ENCODE measurements around the gene MRPS6. TPM values are rescaled to one million over a fixed set of nuclear protein-coding genes. Genes with fewer than 3 reads are reported as not detected.

MRPS6 gene
- total RNA-seq, 3 donors from 2014 or later: 89.8 to 98.8 (median 98.6) TPM

DNA sequence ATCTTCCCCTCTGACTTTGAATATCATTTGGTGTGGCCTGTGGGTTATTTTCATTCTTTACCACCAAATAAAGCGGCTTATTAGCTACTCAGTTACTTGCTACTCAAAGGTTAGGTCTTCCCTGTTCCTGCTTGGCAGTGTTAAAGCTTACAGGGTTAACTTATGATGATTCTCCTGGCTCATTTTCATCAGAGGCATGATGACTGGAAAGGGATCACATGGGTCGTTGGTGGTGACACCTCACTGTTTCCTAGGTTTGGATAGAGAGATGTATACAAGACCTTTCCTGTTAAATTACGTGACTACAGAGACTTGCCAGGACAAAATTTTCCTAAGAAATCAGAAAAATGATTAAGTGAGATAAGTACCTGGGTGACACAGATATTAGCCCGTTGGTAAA is 27.4 kb downstream of the MRPS6 start:
- Mint-ChIP-seq H3K36me3 (ENCODE audit: insufficient read depth) (peaks cover 51% of the 10 kb centered on the region), H3K9me3 (no peaks in the 10 kb centered on the region), H3K4me1 (ENCODE audit: low read depth) (peaks cover 68% of the 10 kb centered on the region), H3K27me3 (ENCODE audit: low read depth) (no peaks in the 10 kb centered on the region), H3K4me3 (no peak overlapping the region)
- no peak for DNase-seq
- ATAC-seq: no peak

DNA sequence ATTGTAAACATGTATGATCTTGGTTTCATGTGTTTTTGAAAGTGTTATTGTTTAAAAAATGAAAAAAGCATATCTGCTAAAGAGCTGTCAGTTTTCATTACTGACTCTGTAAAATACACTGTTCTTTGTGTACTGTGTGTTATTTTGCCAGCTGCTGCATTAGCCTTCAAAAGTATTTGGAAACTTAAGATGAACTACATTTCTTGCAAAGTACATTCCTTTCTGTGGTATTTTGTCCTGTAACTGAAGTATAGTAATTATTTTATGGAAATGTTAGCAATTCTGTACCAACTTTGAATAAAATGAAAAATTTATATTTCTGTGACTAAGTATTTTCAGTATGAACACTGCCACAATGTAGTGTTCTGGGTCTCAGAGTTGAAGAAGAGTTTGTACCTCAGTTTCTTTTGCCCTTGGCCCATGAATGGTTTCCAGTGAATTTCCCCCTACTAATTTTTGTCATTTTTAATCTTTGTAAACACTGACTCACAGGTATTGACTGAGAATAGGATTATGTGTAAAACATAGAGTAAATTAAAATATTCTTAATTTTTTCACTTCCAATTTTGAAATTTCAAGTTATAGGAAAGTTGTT is 32.7 kb downstream of the MRPS6 start:
- Mint-ChIP-seq H3K9me3 (no peaks in the 10 kb centered on the region), H3K4me3 (no peak overlapping the region), H3K36me3 (ENCODE audit: insufficient read depth) (peaks cover 40% of the 10 kb centered on the region), H3K4me1 (ENCODE audit: low read depth) (peaks cover 64% of the 10 kb centered on the region), H3K27me3 (ENCODE audit: low read depth) (no peaks in the 10 kb centered on the region)
- DNase-seq: no peak
- peak; percentile 81 to 85 for ATAC-seq

DNA sequence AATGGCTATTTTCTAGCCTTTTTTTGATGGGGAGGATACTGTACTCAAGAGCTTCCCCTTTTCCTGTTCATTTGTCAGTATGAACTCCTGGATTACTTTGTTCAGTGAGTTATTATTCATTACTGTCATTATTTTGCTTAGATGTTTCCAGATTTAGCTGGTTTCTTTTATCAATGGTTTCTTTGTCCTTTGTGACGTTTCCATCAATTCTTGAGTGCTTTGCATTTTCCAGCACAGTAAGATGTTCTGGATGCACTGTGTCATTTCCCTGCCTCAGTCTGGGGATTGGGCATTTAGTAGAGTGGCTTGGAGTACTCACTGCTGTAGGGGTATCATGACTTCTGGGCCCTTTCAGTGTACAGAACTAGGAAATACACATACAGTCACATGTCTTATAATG is 34.2 kb downstream of the MRPS6 start:
- H3K4me1 Mint-ChIP-seq (ENCODE audit: low read depth): peaks cover 66% of the 10 kb centered on the region
- no peak overlapping the region for H3K4me3 Mint-ChIP-seq
- no peaks in the 10 kb centered on the region for H3K27me3 Mint-ChIP-seq (ENCODE audit: low read depth)
- ATAC-seq: no peak
- H3K9me3 Mint-ChIP-seq: no peaks in the 10 kb centered on the region
- DNase-seq: no peak
- peaks cover 34% of the 10 kb centered on the region for H3K36me3 Mint-ChIP-seq (ENCODE audit: insufficient read depth)

DNA sequence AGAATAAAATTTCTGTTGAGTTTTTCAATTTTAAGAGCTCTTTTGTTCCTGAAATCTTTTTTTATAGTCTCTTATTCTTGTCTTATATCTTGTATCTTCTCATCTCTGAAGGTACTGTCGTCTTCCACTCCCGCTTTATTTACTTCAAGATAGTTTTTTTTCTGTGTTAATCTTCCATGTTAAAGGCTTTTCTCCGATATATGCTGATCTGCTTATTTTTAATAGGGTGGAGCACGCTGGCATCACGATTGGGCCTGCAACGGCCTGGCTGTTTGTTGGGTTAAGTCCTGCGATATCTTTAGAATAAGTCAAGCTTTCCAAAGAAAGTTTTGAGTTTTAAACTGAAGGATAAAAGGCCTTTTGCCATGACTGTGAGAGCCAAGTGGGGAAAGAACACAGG is 35.7 kb downstream of the MRPS6 start:
- Mint-ChIP-seq H3K36me3 (ENCODE audit: insufficient read depth) (peaks cover 29% of the 10 kb centered on the region), H3K4me1 (ENCODE audit: low read depth) (peaks cover 66% of the 10 kb centered on the region), H3K27me3 (ENCODE audit: low read depth) (no peaks in the 10 kb centered on the region), H3K9me3 (no peaks in the 10 kb centered on the region), H3K4me3 (no peak overlapping the region)
- ATAC-seq (no peak), DNase-seq (no peak)

DNA sequence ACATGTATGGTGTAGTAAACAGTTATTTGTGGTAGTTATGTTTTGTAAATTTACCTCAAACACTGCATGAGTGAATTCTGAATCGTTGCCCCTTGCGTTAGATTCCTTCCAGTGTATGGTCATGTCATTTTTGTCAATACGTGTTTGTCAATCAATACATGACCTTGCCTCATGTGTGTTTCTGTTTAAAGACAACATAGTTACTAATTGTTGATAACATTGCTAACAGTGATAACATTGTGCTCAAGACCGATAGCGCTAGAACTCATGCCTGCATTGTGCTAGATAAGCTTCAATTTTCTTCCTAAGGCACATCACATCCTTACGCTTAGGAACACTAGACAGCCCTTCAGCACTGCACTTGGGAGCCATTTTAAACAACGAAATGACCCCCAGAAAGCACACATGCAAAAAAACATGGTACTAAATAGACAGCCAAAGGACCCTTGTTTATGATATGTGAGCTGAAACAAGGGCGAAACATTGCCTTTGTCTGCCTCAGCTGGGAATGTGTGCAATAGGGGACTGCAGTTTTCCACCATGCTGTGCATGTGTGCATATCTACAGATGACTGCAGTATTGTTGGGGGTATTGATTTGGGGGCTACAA is 37.3 kb downstream of the MRPS6 start:
- ATAC-seq (no peak), DNase-seq (no peak)
- H3K36me3 Mint-ChIP-seq (ENCODE audit: insufficient read depth): peaks cover 30% of the 10 kb centered on the region

DNA sequence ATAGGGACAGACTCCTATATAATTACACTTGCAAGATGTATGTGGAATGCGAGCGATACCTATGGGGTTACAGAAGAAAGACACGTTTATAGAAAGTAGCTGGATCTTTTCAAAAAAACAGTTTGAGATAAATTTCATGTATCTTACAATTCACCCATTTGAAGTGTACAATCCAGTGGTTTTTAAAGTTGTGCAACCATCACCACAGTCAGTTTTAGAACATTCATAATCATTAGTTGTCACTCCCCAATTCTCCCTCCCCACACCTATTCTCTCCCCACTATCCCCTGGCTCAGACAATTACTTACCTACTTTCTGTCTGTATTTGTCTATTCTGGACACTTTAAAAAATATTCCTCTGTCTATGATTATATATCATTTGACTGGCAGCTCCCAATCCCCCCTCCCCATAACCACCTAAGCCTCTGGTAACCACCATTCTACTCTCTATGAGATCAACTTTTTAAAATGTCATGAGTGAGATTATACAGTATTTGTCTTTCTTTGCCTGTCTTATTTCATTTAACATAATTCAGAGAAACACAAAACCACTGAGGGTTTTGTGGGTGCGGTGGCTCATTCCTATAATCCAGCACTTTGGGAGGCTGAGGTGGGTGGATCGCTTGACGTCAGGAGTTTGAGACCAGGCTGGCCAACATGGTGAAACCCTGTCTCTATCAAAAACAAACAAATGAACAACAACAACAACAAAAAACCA is 39.1 kb downstream of the MRPS6 start:
- ATAC-seq (no peak), DNase-seq (no peak)
- Mint-ChIP-seq H3K4me1 (ENCODE audit: low read depth) (peaks cover 55% of the 10 kb centered on the region), H3K4me3 (no peak overlapping the region), H3K36me3 (ENCODE audit: insufficient read depth) (peaks cover 31% of the 10 kb centered on the region), H3K9me3 (no peaks in the 10 kb centered on the region), H3K27me3 (ENCODE audit: low read depth) (no peaks in the 10 kb centered on the region)

More for the DNA sequence above, 37.3 kb downstream of the MRPS6 start:
- Mint-ChIP-seq H3K4me1 (ENCODE audit: low read depth) (peaks cover 69% of the 10 kb centered on the region), H3K27me3 (ENCODE audit: low read depth) (no peaks in the 10 kb centered on the region), H3K4me3 (no peak overlapping the region), H3K9me3 (no peaks in the 10 kb centered on the region)

DNA sequence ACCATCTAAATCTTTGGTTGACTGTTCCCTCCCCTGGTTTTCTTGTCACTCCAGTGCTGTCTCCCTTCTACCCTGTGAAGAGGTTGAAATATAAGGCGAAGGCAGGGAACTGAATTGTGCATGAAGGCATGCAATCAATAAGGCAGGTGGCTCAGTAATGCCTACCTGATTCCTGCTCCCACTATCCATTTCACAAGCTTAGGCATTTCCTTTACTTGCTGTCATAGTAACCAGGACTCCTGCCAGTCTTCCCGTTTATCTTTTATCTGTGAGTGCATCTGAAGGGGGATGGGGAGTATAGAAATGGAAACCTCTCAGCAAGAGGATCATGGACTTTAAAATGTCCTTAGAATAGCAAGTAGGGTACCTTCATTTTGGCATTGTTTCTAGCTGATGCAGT is 40.5 kb downstream of the MRPS6 start:
- H3K4me1 Mint-ChIP-seq (ENCODE audit: low read depth): peaks cover 53% of the 10 kb centered on the region
- DNase-seq: no peak
- H3K27me3 Mint-ChIP-seq (ENCODE audit: low read depth): no peaks in the 10 kb centered on the region
- no peaks in the 10 kb centered on the region for H3K9me3 Mint-ChIP-seq
- H3K4me3 Mint-ChIP-seq: no peak overlapping the region
- H3K36me3 Mint-ChIP-seq (ENCODE audit: insufficient read depth): peaks cover 29% of the 10 kb centered on the region
- ATAC-seq: no peak

DNA sequence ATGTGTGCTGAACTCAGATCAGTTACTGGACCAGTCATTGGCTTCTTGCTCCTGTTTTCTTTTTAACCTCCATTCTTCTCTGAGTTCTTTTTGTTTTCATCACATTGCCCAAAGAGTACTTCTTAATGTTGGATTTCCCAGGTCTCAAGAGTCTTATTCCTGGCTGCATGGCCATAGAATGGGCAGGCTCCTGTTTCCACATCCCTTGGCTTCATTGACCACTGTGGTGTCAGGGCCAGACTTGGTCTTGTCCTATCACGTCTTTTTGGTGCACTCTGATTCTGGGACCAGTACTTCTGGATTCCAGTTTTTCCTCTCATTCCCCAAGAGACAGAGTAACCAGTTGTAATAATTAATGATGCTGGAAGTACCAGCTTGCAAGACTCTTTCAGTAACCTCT is 41.8 kb downstream of the MRPS6 start:
- no peak for ATAC-seq
- Mint-ChIP-seq H3K36me3 (ENCODE audit: insufficient read depth) (peaks cover 21% of the 10 kb centered on the region), H3K9me3 (no peaks in the 10 kb centered on the region), H3K4me3 (no peak overlapping the region), H3K4me1 (ENCODE audit: low read depth) (peaks cover 50% of the 10 kb centered on the region), H3K27me3 (ENCODE audit: low read depth) (no peaks in the 10 kb centered on the region)
- DNase-seq: no peak

DNA sequence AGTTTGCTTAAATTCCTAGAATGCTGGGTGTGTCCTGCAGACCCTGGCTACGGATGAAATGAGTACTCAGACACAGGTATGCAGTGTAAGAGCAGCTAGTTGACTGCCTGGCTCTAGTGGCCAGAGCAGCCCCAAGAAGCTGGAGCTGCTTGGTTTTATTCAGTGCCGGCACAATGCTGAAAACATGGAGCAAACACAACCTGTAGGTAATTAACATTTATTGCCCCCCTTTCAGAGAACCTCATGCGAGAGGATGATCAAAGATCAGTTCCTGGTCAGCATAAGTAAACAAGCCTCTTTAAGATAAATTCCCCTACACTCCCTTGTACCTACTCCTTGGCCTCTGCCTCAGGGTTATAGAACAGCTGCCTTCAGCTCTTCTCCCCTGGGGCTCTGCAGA is 43.2 kb downstream of the MRPS6 start:
- Mint-ChIP-seq H3K9me3 (no peaks in the 10 kb centered on the region), H3K4me1 (ENCODE audit: low read depth) (peaks cover 45% of the 10 kb centered on the region), H3K27me3 (ENCODE audit: low read depth) (no peaks in the 10 kb centered on the region), H3K36me3 (ENCODE audit: insufficient read depth) (peaks cover 25% of the 10 kb centered on the region), H3K4me3 (no peak overlapping the region)
- DNase-seq (no peak), ATAC-seq (no peak)

DNA sequence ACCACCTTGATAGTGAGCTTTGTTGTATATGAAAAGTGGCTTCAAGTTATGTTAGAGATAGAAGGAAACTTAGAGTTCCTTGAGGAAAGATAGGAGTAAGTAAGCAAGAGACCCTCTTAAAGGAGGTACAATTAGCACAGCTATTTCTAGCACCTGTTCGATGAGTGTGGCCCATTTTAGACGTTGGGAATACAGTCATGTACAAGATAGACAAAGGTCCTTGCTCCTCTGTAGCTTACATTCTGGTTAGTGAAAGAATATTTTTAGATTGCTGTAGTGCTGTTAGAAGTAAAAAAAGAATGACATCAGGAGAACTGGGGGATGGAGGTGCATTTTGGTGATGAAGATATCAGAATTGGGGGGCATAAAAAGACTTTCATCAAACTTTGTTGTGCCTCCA is 47.5 kb downstream of the MRPS6 start:
- Mint-ChIP-seq H3K4me3 (no peak overlapping the region), H3K27me3 (ENCODE audit: low read depth) (no peaks in the 10 kb centered on the region), H3K4me1 (ENCODE audit: low read depth) (peaks cover 38% of the 10 kb centered on the region), H3K36me3 (ENCODE audit: insufficient read depth) (peaks cover 33% of the 10 kb centered on the region), H3K9me3 (no peaks in the 10 kb centered on the region)
- ATAC-seq: no peak
- no peak for DNase-seq

DNA sequence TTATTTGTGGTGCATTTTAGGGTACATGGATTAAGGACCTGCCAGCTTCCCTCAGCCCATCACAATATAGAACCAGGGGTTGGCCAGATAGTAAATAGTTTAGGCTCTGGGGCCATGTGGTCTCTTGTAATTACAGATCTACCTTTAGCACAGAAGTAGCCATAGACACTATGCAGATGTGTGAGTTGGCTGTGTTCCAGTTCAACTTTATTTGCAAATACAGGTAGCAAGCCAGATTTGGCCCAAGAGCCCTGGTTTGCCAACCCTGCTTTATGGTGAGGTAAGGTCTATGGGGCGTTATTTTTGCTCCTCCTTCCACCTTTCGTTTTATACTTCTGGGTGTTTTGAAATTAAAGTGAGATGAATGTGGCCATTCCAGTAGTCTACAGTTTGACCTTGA is 48.7 kb downstream of the MRPS6 start:
- Mint-ChIP-seq H3K36me3 (ENCODE audit: insufficient read depth) (peaks cover 32% of the 10 kb centered on the region), H3K4me1 (ENCODE audit: low read depth) (peaks cover 46% of the 10 kb centered on the region), H3K4me3 (no peak overlapping the region), H3K27me3 (ENCODE audit: low read depth) (no peaks in the 10 kb centered on the region), H3K9me3 (no peaks in the 10 kb centered on the region)
- no peak for ATAC-seq
- DNase-seq: no peak

DNA sequence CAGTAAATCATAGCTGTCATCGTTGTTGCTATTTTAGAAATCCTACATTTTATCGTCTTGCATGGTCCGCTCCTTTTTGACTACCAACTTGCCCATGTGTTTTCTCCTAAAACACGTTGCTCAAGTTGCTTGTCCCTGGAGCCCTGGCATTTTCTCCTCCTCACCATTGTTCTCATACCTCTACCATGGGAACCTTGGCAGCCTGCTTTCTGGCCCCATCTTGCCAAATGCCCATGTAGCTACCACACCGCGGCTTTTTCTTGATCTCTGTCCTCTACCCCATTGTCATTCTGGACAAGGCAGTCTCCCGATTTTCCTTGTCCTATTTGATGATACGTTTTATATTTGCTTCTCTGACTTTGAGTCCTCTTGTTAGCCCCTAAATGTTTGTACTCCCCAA is 50.2 kb downstream of the MRPS6 start:
- peaks cover 56% of the 10 kb centered on the region for H3K4me1 Mint-ChIP-seq (ENCODE audit: low read depth)

DNA sequence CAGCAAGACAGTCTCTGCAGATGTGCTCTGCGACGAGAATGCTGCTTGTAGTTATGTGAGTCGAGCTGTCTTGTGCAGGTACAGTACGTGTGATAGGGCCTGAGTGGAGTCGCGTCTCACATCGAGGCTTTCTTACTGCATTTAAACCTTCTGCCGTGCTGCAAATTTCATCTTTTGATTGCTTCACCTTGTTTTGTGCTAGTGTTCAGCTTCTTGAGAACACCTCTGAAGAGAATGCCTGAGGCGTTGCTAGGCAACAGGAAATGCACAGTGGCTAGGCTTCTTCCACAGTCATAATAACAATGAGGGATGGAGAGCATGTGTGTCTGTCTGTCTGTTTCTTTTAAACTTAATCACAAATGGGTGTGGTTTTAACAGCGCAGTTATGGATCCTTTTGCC is 52.9 kb downstream of the MRPS6 start:
- Mint-ChIP-seq H3K4me3 (no peak overlapping the region), H3K27me3 (ENCODE audit: low read depth) (no peaks in the 10 kb centered on the region), H3K4me1 (ENCODE audit: low read depth) (peaks cover 75% of the 10 kb centered on the region), H3K9me3 (no peaks in the 10 kb centered on the region), H3K36me3 (ENCODE audit: insufficient read depth) (peaks cover 28% of the 10 kb centered on the region)
- no peak for DNase-seq
- ATAC-seq: no peak

More for the DNA sequence above, 50.2 kb downstream of the MRPS6 start:
- H3K9me3 Mint-ChIP-seq: no peaks in the 10 kb centered on the region
- ATAC-seq (no peak), DNase-seq (no peak)
- H3K4me3 Mint-ChIP-seq: no peak overlapping the region
- no peaks in the 10 kb centered on the region for H3K27me3 Mint-ChIP-seq (ENCODE audit: low read depth)
- H3K36me3 Mint-ChIP-seq (ENCODE audit: insufficient read depth): peaks cover 26% of the 10 kb centered on the region

DNA sequence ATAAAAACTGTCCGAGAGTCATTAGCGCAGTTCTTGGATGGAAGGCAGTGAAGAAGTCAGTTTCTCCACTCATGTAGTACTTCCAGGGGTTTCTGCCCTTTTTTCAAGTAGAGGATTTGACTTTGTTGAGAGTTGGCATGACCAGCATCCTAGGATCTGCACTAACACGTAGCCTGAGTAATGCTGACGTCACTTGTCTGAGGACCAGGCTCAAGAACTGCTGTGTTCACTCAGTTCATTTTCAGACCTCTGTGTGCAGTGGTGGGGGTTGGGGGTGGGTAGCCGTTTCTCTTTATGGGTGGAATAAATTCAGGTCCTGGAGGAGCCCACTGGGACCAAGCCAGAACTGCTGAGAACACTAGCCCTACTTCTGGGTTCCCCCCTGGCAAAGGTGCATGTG is 53.3 kb downstream of the MRPS6 start:
- H3K4me1 Mint-ChIP-seq (ENCODE audit: low read depth): peaks cover 75% of the 10 kb centered on the region
- no peak for ATAC-seq
- H3K9me3 Mint-ChIP-seq: no peaks in the 10 kb centered on the region
- H3K4me3 Mint-ChIP-seq: no peak overlapping the region
- DNase-seq: no peak
- peaks cover 28% of the 10 kb centered on the region for H3K36me3 Mint-ChIP-seq (ENCODE audit: insufficient read depth)
- H3K27me3 Mint-ChIP-seq (ENCODE audit: low read depth): no peaks in the 10 kb centered on the region

DNA sequence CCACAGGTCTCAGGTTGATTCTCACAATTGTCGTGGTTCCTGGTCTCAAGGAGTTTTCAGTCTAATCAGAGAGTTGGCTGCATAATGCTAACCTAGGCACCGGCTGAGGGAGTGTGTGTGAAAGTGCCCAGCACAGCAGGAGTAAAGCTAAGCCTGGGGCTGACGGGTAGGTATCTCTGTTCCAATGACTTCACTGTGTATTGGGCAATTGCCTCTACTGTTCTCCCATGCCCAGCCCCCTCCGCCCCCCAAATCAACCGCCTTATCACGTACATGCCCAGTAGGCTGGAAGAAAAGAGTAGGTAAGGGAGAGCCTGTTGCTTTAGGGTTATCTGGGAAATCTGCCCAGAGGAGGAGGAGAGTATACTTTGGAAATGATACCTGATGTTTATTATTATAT is 54.7 kb downstream of the MRPS6 start:
- Mint-ChIP-seq H3K4me3 (no peak overlapping the region), H3K36me3 (ENCODE audit: insufficient read depth) (peaks cover 33% of the 10 kb centered on the region), H3K4me1 (ENCODE audit: low read depth) (peaks cover 86% of the 10 kb centered on the region), H3K27me3 (ENCODE audit: low read depth) (no peaks in the 10 kb centered on the region), H3K9me3 (no peaks in the 10 kb centered on the region)
- no peak for DNase-seq
- ATAC-seq: no peak

Data from activated T-cell treated with anti-CD3 and anti-CD28 coated beads, Interleukin-2, amount 50 U/mL, for 4 hours (primary cell).